ENCODE results near the gene OPCML.

GRCh38 chr11:133385781-133386180 lies 146.5 kb downstream of the OPCML start:
- TF ChIP-seq RAD21 (IDR thresholded peaks at IDR 0.05) (no peak), CTCF (IDR thresholded peaks at IDR 0.05; ENCODE audit: low read depth, low read length, missing input control) (no peak), YY1 (IDR thresholded peaks at IDR 0.05) (no peak), ZBTB33 (IDR thresholded peaks at IDR 0.05) (no peak), FOXA2 (IDR thresholded peaks at IDR 0.05) (no peak), TAF1 (conservative IDR thresholded peaks at IDR 0.05) (no peak), ATF3 (IDR thresholded peaks at IDR 0.05) (no peak), EGR1 (IDR thresholded peaks at IDR 0.05; ENCODE audit: low read depth in 2 of 2) (no peak), GABPA (IDR thresholded peaks at IDR 0.05 in 1 of 2, conservative IDR thresholded peaks at IDR 0.05 in 1 of 2) (no peak)
